Measurements from ENCODE around the gene CAPZB.

DNA sequence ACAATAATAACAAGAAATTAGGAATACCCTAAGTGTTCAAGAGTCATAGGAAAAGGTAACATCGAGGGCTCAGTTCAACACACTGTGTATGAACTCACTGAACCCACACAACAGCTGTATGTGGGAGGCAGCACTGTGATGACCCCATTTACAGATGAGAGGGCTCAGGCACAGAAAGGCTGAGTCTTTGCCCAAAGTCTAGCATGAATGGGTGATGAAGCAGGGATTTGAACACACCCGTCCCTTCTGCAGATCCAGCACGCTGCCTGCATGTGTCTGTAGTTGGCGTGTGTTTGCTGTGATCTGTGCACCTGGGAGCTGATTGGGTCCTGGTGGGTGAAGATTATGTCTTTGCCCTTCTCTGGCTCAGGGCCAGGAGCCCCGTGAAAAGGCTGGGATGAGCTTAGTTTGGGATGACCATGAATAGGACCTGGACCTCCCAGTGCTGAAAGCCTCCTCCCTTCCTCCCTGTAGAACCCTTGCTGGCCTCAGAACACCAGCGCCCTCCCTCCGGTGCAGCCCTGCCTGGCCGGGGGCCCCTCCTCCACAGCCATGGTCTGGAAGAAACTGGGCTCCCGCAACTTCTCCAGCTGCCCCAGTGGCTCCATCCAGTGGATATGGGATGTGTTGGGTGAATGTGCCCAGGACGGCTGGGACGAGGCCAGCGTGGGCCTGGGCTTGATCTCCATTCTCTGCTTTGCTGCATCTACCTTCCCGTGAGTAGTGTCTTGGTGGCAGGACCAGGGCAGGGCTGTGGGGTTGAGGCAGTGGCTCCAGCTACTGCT is 168.0 kb downstream of the CAPZB start:
- TF ChIP-seq FOXP2 (optimal IDR thresholded peaks at IDR 0.05; ENCODE audit: control extremely low read depth, extremely low read length, insufficient read depth): no peak
- TF ChIP-seq EZH2 (IDR thresholded peaks at IDR 0.05): no peak

Measured in SK-N-MC (cell line).